Lung (tissue), 16 donors: Measurements from ENCODE around the gene APOBR. TPM values are rescaled to one million over a fixed set of nuclear protein-coding genes. Genes with fewer than 3 reads are reported as not detected.
"Not testable (repeated sequence)": the region's sequence is repeated elsewhere in the genome, so short reads cannot be mapped to it uniquely, and the experiment has no call there.

ENCODE experiments used
- ATAC-seq: fragments of 200-7000 bp; cut with Tn5 transposase; one replicate; pipeline ENCODE4 v1.9.1; 2020; ENCODE audit warnings: moderate number of reproducible peaks; ENCODE audit not compliant: insufficient read depth, low FRiP score
- DNase-seq, 3 donors: peaks; one replicate each; pipeline ENCODE4 v3.0.0-alpha.2; 2013 to 2017
- H3K27ac ChIP-seq, 2 donors: one replicate each; pipeline ENCODE4 v1.5.1; 2013; ENCODE audit warnings: mild to moderate bottlenecking in 2 of 2, moderate library complexity in 2 of 2, control low read depth in 1 of 2, inconsistent platforms in 1 of 2, low read depth in 1 of 2, low read length in 1 of 2
- H3K27me3 ChIP-seq, 3 donors: one replicate each; pipeline ENCODE4 v1.5.1; 2013; ENCODE audit warnings: low read length in 2 of 3; ENCODE audit not compliant: control insufficient read depth in 3 of 3, insufficient read depth in 3 of 3
- H3K36me3 ChIP-seq, 4 donors: one replicate each; pipeline ENCODE4 v1.5.1; 2013; ENCODE audit warnings: low read length in 4 of 4, mild to moderate bottlenecking in 1 of 4, moderate library complexity in 1 of 4; ENCODE audit not compliant: control insufficient read depth in 4 of 4, insufficient read depth in 4 of 4
- H3K4me1 ChIP-seq, 5 donors: one replicate each; pipeline ENCODE4 v1.5.1; 2013; ENCODE audit warnings: low read length in 5 of 5, mild to moderate bottlenecking in 2 of 5, moderate library complexity in 1 of 5; ENCODE audit not compliant: control insufficient read depth in 5 of 5, insufficient read depth in 5 of 5
- H3K4me3 ChIP-seq: one replicate; pipeline ENCODE4 v1.5.1; 2013; ENCODE audit warnings: mild to moderate bottlenecking, control low read depth, moderate library complexity
- H3K9ac ChIP-seq, 2 donors: one replicate each; pipeline ENCODE4 v1.5.1; 2013; ENCODE audit warnings: low read length in 2 of 2, control low read depth in 1 of 2; ENCODE audit not compliant: insufficient read depth in 1 of 2
- H3K9me3 ChIP-seq, 4 donors: one replicate each; pipeline ENCODE4 v1.5.1; 2013; ENCODE audit warnings: low read length in 3 of 4, mild to moderate bottlenecking in 1 of 4, moderate library complexity in 1 of 4; ENCODE audit not compliant: control insufficient read depth in 4 of 4, insufficient read depth in 3 of 4
- WGBS, 2 donors: extraction: QIAGEN DNeasy Blood & Tissue Kit; methylation state at CpG; one replicate each; pipeline ENCODE4 v1.1.7; 2013; 5-methylcytosine and 5-hydroxymethylcytosine counted together
- long read RNA-seq, 5 donors: transcript quantifications; one replicate each; lab custom pipeline, GENCODE V29; 2026
- polyA plus RNA-seq, 2 donors: library from polyadenylated mRNA; stranded (reverse); fragments of 200-250 nt; gene quantifications; one replicate each; pipeline ENCODE4 v1.2.1, GENCODE V29; 2013
- total RNA-seq, 2 donors: library from RNA; depleted of rRNA in 1 of 2; stranded (reverse); fragments of >200 nt in 1 of 2; gene quantifications; one replicate each; pipeline ENCODE4 v1.2.1, GENCODE V29; 2014 to 2021
- TF ChIP-seq, protein P1 (sequence below): IDR thresholded peaks from 2 replicates; pipeline ENCODE4 v1.5.1; 2012; ENCODE audit warnings: mild to moderate bottlenecking; ENCODE audit errors: control extremely low read depth, extremely low read depth
- donor health status: control.
- donor health status: control.
- donor health status: Bipolar disorder and iron deficiency.
- donor health status: healthy.
- donor health status: DM: yes; HTN: yes; CAD: no.

APOBR gene
- total RNA-seq (10 to 100 TPM in 1 of 2 donors, 1 to 10 TPM in 1; 8.0 to 24.7 TPM), polyA plus RNA-seq (10 to 100 TPM; 26.0 to 43.2 TPM)
- long read RNA-seq, donor 1 = 0 reads
- long read RNA-seq, donor 2 = 0 reads
- long read RNA-seq, donor 3 = 0 reads
- long read RNA-seq, donor 4 = 0 reads
- long read RNA-seq, donor 5 = 0 reads

GRCh38 chr16:28494121-28494851 lies at the start of gene APOBR:
APOBR (plus strand) TSS chr16:28494643; CDS start chr16:28494682, 39 bp downstream.
- Histone ChIP-seq H3K4me3 (no peak within 1 kb of the TSS), H3K9me3 (no peaks in the 10 kb centered on the region), H3K9ac (no peak within 1 kb of the TSS), H3K27me3 (no peaks in the 10 kb centered on the region), H3K27ac (peak within 1 kb of the TSS in 1 of 2 donors; percentile 82), H3K4me1 (no peaks in the 10 kb centered on the region), H3K36me3 (peaks cover 0 to under 1% (median 0%) of the 10 kb centered on the region in 4 donors)
- WGBS, 2 donors = 27 to 58% methylated on average over 12 of the region's 12 CpGs
- TF ChIP-seq, protein P1, sequence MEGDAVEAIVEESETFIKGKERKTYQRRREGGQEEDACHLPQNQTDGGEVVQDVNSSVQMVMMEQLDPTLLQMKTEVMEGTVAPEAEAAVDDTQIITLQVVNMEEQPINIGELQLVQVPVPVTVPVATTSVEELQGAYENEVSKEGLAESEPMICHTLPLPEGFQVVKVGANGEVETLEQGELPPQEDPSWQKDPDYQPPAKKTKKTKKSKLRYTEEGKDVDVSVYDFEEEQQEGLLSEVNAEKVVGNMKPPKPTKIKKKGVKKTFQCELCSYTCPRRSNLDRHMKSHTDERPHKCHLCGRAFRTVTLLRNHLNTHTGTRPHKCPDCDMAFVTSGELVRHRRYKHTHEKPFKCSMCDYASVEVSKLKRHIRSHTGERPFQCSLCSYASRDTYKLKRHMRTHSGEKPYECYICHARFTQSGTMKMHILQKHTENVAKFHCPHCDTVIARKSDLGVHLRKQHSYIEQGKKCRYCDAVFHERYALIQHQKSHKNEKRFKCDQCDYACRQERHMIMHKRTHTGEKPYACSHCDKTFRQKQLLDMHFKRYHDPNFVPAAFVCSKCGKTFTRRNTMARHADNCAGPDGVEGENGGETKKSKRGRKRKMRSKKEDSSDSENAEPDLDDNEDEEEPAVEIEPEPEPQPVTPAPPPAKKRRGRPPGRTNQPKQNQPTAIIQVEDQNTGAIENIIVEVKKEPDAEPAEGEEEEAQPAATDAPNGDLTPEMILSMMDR = no peak
- ATAC-seq (peak; percentile 14), DNase-seq (peak in 2 of 3 donors; percentile 9 to 10)

DNA sequence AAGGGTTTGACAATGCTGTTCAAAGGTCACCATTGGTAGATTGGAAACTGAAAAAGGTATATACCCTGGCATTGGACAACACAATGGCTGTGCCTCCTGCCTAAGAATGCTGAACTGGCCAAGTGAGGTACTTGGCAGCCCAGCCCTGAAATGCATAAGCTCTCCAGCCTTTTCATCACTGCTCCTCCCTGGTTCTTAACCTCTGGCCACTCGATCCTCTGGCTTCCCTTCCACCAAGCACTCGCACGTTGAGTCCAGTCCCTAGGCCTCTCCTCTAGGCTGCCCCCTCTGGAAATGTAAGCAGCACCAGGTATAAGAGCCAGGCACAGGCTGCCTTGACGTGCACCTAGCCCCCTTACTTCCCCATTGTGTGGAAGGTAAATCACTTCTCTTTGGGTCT lies 48.1 kb upstream of the APOBR start:
- H3K36me3 ChIP-seq, H3K9me3 ChIP-seq, H3K27ac ChIP-seq, H3K4me3 ChIP-seq, H3K4me1 ChIP-seq, H3K9ac ChIP-seq, H3K27me3 ChIP-seq, ATAC-seq, DNase-seq: not testable (repeated sequence)
- WGBS, 2 donors = no CpG with 5 or more reads among the region's 4 CpGs

- H3K4me3 ChIP-seq, H3K9me3 ChIP-seq, H3K36me3 ChIP-seq, H3K4me1 ChIP-seq, H3K9ac ChIP-seq, ATAC-seq, DNase-seq, H3K27ac ChIP-seq, H3K27me3 ChIP-seq: not testable (repeated sequence)
- WGBS, 2 donors = no CpG with 5 or more reads among the region's 6 CpGs
These were observed 47.4 kb upstream of the APOBR start for GRCh38 chr16:28447081-28447480.

DNA sequence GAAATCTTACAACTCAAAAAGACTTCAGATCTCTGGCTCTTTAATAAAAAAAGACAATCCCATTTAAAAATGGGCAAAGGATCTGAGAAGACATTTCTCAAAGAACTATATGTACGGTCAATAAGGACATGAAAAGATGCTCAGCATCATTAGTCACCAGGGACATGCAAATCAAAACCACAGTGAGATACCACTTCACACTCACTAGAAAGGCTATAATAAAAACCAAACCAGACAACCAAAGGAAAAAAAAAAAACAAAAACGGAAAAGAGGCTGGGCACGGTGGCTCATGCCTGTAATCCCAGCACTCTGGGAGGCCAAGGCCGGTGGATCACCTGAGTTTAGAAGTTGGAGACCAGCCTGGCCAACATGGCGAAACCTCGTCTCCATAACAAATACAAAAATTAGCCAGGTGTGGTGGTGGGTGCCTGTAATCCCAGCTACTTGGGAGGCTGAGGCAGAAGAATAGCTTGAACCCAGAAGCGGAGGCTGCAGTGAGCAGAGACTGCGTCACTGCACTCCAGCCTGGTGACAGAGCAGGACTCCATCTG lies 20.7 kb upstream of the APOBR start:
- TF ChIP-seq, protein P1 = no peak
- WGBS, 2 donors = 92 to 93% methylated on average over 8 of the region's 8 CpGs
- no peak for DNase-seq

More for the DNA sequence above, 20.7 kb upstream of the APOBR start:
- Histone ChIP-seq H3K4me1 (no peaks in the 10 kb centered on the region), H3K4me3 (no peak overlapping the region), H3K27ac (no peak overlapping the region), H3K27me3 (no peaks in the 10 kb centered on the region), H3K36me3 (peaks cover 1 to 32% (median 5%) of the 10 kb centered on the region in 4 donors), H3K9ac (no peak overlapping the region), H3K9me3 (no peaks in the 10 kb centered on the region)
- ATAC-seq = no peak
